Smooth muscle cell (in vitro differentiated cells): Measurements from ENCODE around the gene BOLA1. TPM values are rescaled to one million over a fixed set of nuclear protein-coding genes. Genes with fewer than 3 reads are reported as not detected.

Experiments
- DNase-seq: peaks from one replicate; lab custom pipeline; 2025; ENCODE audit not compliant: unreplicated experiment; lab: John Stamatoyannopoulos, UW
- H2AFZ ChIP-seq: fragments of 200-600 bp; sonication (generic); 2 replicates; pipeline ENCODE4 v1.6.0; 2016; ENCODE audit warnings: antibody characterized with exemption, low read depth, mild to moderate bottlenecking
- H3F3A ChIP-seq: fragments of 200-600 bp; sonication (generic); 2 replicates; pipeline ENCODE4 v1.6.0; 2017; ENCODE audit warnings: antibody characterized with exemption, low read depth
- H3K27ac ChIP-seq: fragments of 200-600 bp; sonication (generic); 2 replicates; pipeline ENCODE4 v1.5.1; 2016; ENCODE audit warnings: low read depth, mild to moderate bottlenecking
- H3K27me3 ChIP-seq: fragments of 200-600 bp; sonication (generic); 2 replicates; pipeline ENCODE4 v1.6.1; 2016; ENCODE audit warnings: low read depth, mild to moderate bottlenecking
- H3K36me3 ChIP-seq: fragments of 200-600 bp; sonication (generic); 2 replicates; pipeline ENCODE4 v1.5.1; 2016; ENCODE audit warnings: low read depth
- H3K4me1 ChIP-seq: fragments of 200-600 bp; sonication (generic); 2 replicates; pipeline ENCODE4 v1.5.1; 2016; ENCODE audit warnings: low read depth
- H3K4me2 ChIP-seq: fragments of 200-600 bp; sonication (generic); 2 replicates; pipeline ENCODE4 v1.6.0; 2016; ENCODE audit warnings: mild to moderate bottlenecking
- H3K4me3 ChIP-seq: fragments of 200-600 bp; sonication (generic); 2 replicates; pipeline ENCODE4 v1.5.1; 2016; ENCODE audit warnings: mild to moderate bottlenecking
- H3K79me2 ChIP-seq: fragments of 200-600 bp; sonication (generic); 2 replicates; pipeline ENCODE4 v1.6.0; 2016; ENCODE audit warnings: low read depth, mild to moderate bottlenecking
- H3K9ac ChIP-seq: fragments of 200-600 bp; sonication (generic); 2 replicates; pipeline ENCODE4 v1.6.0; 2016; ENCODE audit warnings: low read depth
- H3K9me3 ChIP-seq: fragments of 200-600 bp; sonication (generic); replicated peaks from 2 replicates; pipeline ENCODE4 v1.5.1; 2016; ENCODE audit warnings: low read depth
- H4K20me1 ChIP-seq: fragments of 200-600 bp; sonication (generic); 2 replicates; pipeline ENCODE4 v1.6.0; 2016; ENCODE audit warnings: low read depth
- CTCF ChIP-seq: fragments of 200-600 bp; sonication (generic); IDR thresholded peaks from 2 replicates; pipeline ENCODE4 v1.5.1; 2017; ENCODE audit warnings: borderline replicate concordance, mild to moderate bottlenecking, antibody characterized with exemption; ENCODE audit not compliant: insufficient read depth, poor library complexity, severe bottlenecking
- WGBS: methylation state at CpG from one replicate; pipeline ENCODE4 v1.1.7; 2016; ENCODE audit warnings: low lambda C conversion rate; 5-methylcytosine and 5-hydroxymethylcytosine counted together
- polyA plus RNA-seq: library from polyadenylated mRNA; unstranded; fragments of >200 nt; fragmentation: Nextera tagmentation; extraction: Ambion mirVana; gene quantifications from 2 replicates; pipeline ENCODE4 v1.2.1, GENCODE V29; 2016
- total RNA-seq: library from RNA; depleted of rRNA; stranded (reverse); fragments of >200 nt; gene quantifications from 2 replicates; pipeline ENCODE4 v1.2.3, GENCODE V29; 2014

The BOLA1 gene
- total and polyA plus RNA-seq, 2 experiments from 2014 or later: 21.3 to 27.4 TPM

- no peak for DNase-seq
- no peak for TF ChIP-seq CTCF
- Histone ChIP-seq H3K9ac (no peak overlapping the region), H3K27me3 (no peaks in the 10 kb centered on the region), H3K4me3 (no peak overlapping the region), H3K4me1 (peaks cover 7% of the 10 kb centered on the region), H3K36me3 (no peaks in the 10 kb centered on the region), H3K4me2 (no peak overlapping the region), H4K20me1 (peaks cover 10% of the 10 kb centered on the region), H3K27ac (no peak overlapping the region), H3K79me2 (peaks cover 23% of the 10 kb centered on the region), H2AFZ (no peak overlapping the region), H3F3A (no peaks in the 10 kb centered on the region), H3K9me3 (no peaks in the 10 kb centered on the region)
- 86% methylated on average over 1 of the region's 1 CpG for whole genome bisulfite sequencing
Observed at GRCh38 chr1:149879556-149879955, 19.8 kb upstream of the BOLA1 start.

DNA sequence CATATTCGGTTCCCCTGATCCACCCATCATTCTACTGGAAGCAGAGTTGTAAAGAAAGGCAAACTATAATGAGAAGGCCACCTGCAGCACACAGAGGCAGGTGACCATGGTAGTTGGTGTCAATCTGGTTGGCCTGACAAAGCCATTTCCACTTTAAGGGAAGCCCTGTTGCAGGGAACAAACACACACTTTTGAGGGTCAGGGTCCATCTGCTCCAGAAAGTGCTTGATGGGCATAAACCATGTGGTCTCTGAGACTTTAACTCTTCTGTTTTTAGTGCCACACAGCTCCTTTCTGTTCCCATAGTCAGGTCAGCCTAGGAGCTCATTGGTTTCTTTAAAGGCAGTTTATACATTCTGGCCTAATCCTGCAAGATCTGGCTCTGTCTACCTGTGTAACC is 17.5 kb upstream of the BOLA1 start:
- Histone ChIP-seq H3K79me2 (peaks cover 27% of the 10 kb centered on the region), H3K4me1 (peaks cover 14% of the 10 kb centered on the region), H2AFZ (no peak overlapping the region), H3F3A (peaks cover 5% of the 10 kb centered on the region), H3K9ac (no peak overlapping the region), H3K27ac (no peak overlapping the region), H3K4me2 (no peak overlapping the region), H3K27me3 (no peaks in the 10 kb centered on the region), H4K20me1 (peaks cover 18% of the 10 kb centered on the region), H3K4me3 (no peak overlapping the region), H3K36me3 (no peaks in the 10 kb centered on the region), H3K9me3 (no peaks in the 10 kb centered on the region)
- DNase-seq: no peak
- WGBS: 88% methylated on average over 1 of the region's 1 CpG
- TF ChIP-seq CTCF: no peak

GRCh38 chr1:149883598-149884247 is 15.6 kb upstream of the BOLA1 start:
- TF ChIP-seq CTCF: no peak
- WGBS: 93% methylated on average over 3 of the region's 3 CpGs
- Histone ChIP-seq H3K79me2 (peaks cover 27% of the 10 kb centered on the region), H3K27me3 (no peaks in the 10 kb centered on the region), H3K4me3 (peak overlapping the region; percentile 64), H3K9me3 (no peaks in the 10 kb centered on the region), H3K27ac (peak overlapping the region; percentile 98), H3K4me1 (peaks cover 14% of the 10 kb centered on the region), H3K4me2 (peak overlapping the region; percentile 97), H4K20me1 (peaks cover 18% of the 10 kb centered on the region), H3K9ac (no peak overlapping the region), H3F3A (peaks cover 7% of the 10 kb centered on the region), H3K36me3 (no peaks in the 10 kb centered on the region), H2AFZ (no peak overlapping the region)
- no peak for DNase-seq
